Panc1 (cell line): ENCODE data around the gene PODNL1. TPM values are rescaled to one million over a fixed set of nuclear protein-coding genes. Genes with fewer than 3 reads are reported as not detected.

Source experiments
- ATAC-seq: fragments of 200-7000 bp; cut with Tn5 transposase; 2 replicates; pipeline ENCODE4 v1.9.1; 2020; ENCODE audit warnings: mild to moderate bottlenecking, moderate library complexity
- BruUV-seq: library from RNA; stranded (reverse); fragments of 400-500 nt; replicated peaks from 2 replicates; lab custom pipeline; 2021; lab: Mats Ljungman, UMichigan
- CTCF ChIA-PET: fragments of 300-600 bp; sonication (Branson Sonifier 250); formaldehyde crosslinking; loops from one replicate; lab custom pipeline; 2022; ENCODE audit warnings: antibody characterized with exemption; lab: Charles Lee
- POLR2A ChIA-PET: fragments of 300-600 bp; sonication (Branson Sonifier 250); formaldehyde crosslinking; loops from one replicate; lab custom pipeline; 2022; ENCODE audit warnings: antibody characterized with exemption; lab: Charles Lee
- DNase-seq: peaks from one replicate; pipeline ENCODE4 v3.0.0-alpha.2; 2010; ENCODE audit warnings: low read depth, low spot score
- H3K27ac ChIP-seq: 2 replicates; pipeline ENCODE4 v1.5.1; 2011; ENCODE audit warnings: mild to moderate bottlenecking, low read length, inconsistent platforms
- H3K27me3 ChIP-seq: fragments of 200-500 bp; sonication (Bioruptor generic); 2 replicates; pipeline ENCODE4 v1.6.0; 2014; ENCODE audit warnings: low read length, inconsistent platforms; ENCODE audit not compliant: control insufficient read depth, insufficient read depth
- H3K36me3 ChIP-seq: fragments of 200-500 bp; sonication (Bioruptor generic); 2 replicates; pipeline ENCODE4 v1.5.1; 2014; ENCODE audit warnings: inconsistent platforms, mild to moderate bottlenecking, low read length, moderate library complexity; ENCODE audit not compliant: control insufficient read depth, insufficient read depth
- H3K4me1 ChIP-seq: 2 replicates; pipeline ENCODE4 v1.5.1; 2011; ENCODE audit warnings: inconsistent platforms, mild to moderate bottlenecking, low read length, moderate library complexity; ENCODE audit not compliant: control insufficient read depth, insufficient read depth
- H3K4me3 ChIP-seq, 2 experiments: 2 replicates each; pipeline ENCODE4 v1.5.1; 2011 to 2012; ENCODE audit warnings: low read depth in 2 of 2, low read length in 2 of 2, mild to moderate bottlenecking in 2 of 2, inconsistent platforms in 1 of 2, moderate library complexity in 1 of 2
- H3K9me3 ChIP-seq: fragments of 200-500 bp; sonication (Bioruptor generic); 2 replicates; pipeline ENCODE4 v1.5.1; 2014; ENCODE audit warnings: low read depth, mild to moderate bottlenecking, inconsistent platforms, low read length, moderate library complexity; ENCODE audit not compliant: control insufficient read depth, insufficient read depth
- CTCF ChIP-seq: fragments of 450-650 bp; IDR thresholded peaks from 2 replicates; pipeline ENCODE4 v1.5.1; 2017; ENCODE audit warnings: mild to moderate bottlenecking
- POLR2AphosphoS5 ChIP-seq: IDR thresholded peaks from 2 replicates; pipeline ENCODE4 v1.6.1; 2012; ENCODE audit warnings: mild to moderate bottlenecking, low read depth, low read length, moderate library complexity
- REST ChIP-seq, 2 experiments: IDR thresholded peaks; 2 replicates each; pipeline ENCODE4 v1.6.1; 2011 to 2012; ENCODE audit warnings: low read depth in 2 of 2, control low read depth in 1 of 2, low read length in 1 of 2, mild to moderate bottlenecking in 1 of 2, moderate library complexity in 1 of 2; ENCODE audit not compliant: insufficient read depth in 1 of 2
- SIN3A ChIP-seq: IDR thresholded peaks from 2 replicates; pipeline ENCODE4 v1.6.1; 2012; ENCODE audit warnings: low read depth, mild to moderate bottlenecking, low read length, moderate library complexity, borderline replicate concordance; ENCODE audit not compliant: insufficient read depth
- TCF7L2 ChIP-seq: IDR thresholded peaks from 2 replicates; pipeline ENCODE4 v1.6.1; 2011; ENCODE audit warnings: mild to moderate bottlenecking, low read depth, low read length, inconsistent platforms
- in situ Hi-C: cut with HindIII; loops from 2 replicates; pipeline ENCODE4 v1.10.0; 2016; ENCODE audit warnings: low sequenced_read_pairs, low pct_unique_long_range_greater_than_20kb
- intact Hi-C: fragments of 100-400 bp; cut with micrococcal nuclease; formaldehyde crosslinking; loops from one replicate; pipeline ENCODE4 v1.10.0; 2022; ENCODE audit not compliant: unreplicated experiment
- total RNA-seq: library from RNA; stranded (reverse); gene quantifications from one replicate; pipeline ENCODE4 v1.2.1, GENCODE V29; 2021; ENCODE audit not compliant: unreplicated experiment

The PODNL1 gene
- total RNA-seq, 1 experiment from 2014 or later, result 1.4 TPM

GRCh38 chr19:13959141-13959961 is 21.1 kb upstream of the PODNL1 start:
- intact Hi-C loops (no loop called here), in situ Hi-C loops (no loop called here)
- POLR2A ChIA-PET, result no interaction called here
- no TSS peak for BruUV-seq
- TF ChIP-seq TCF7L2 (no peak), SIN3A (no peak), CTCF (no peak), POLR2AphosphoS5 (no peak), REST (IDR thresholded peaks at IDR 0.05; ENCODE audit: insufficient read depth in 1 of 2, low read depth in 2 of 2, low read length in 1 of 2) (no peak)
- Histone ChIP-seq H3K4me3 (no peak overlapping the region), H3K27ac (no peak overlapping the region), H3K27me3 (no peaks in the 10 kb centered on the region), H3K36me3 (no peaks in the 10 kb centered on the region), H3K4me1 (no peaks in the 10 kb centered on the region), H3K9me3 (no peaks in the 10 kb centered on the region)
- CTCF ChIA-PET, result interaction anchor here (0.6 kb wide), 1 partner anchor 121 kb away, joined by 3 read pairs; no protein-coding TSS in a partner anchor
- ATAC-seq (no peak), DNase-seq (no peak)

GRCh38 chr19:13958043-13958442 is 19.8 kb upstream of the PODNL1 start:
- Histone ChIP-seq H3K9me3 (no peaks in the 10 kb centered on the region), H3K4me1 (peaks cover 6% of the 10 kb centered on the region), H3K36me3 (no peaks in the 10 kb centered on the region; the same call in 1 of the 2 replicates), H3K27ac (no peak overlapping the region), H3K4me3 (no peak overlapping the region), H3K27me3 (no peaks in the 10 kb centered on the region)
- ChIA-PET CTCF (no interaction called here), POLR2A (no interaction called here)
- TF ChIP-seq SIN3A, result no peak
- no peak for TF ChIP-seq POLR2AphosphoS5
- no peak for TF ChIP-seq REST (IDR thresholded peaks at IDR 0.05; ENCODE audit: insufficient read depth in 1 of 2, low read depth in 2 of 2, low read length in 1 of 2)
- no peak for TF ChIP-seq TCF7L2
- TF ChIP-seq CTCF, result no peak
- in situ Hi-C loops (no loop called here), intact Hi-C loops (no loop called here)
- ATAC-seq, result no peak
- BruUV-seq, result no TSS peak
- no peak for DNase-seq
